ENCODE measurements around the gene CDH4. TPM values are rescaled to one million over a fixed set of nuclear protein-coding genes. Genes with fewer than 3 reads are reported as not detected.

CDH4 gene
- total RNA-seq, 4 donors from 2014 or later = 0.13 to 0.38 (median 0.21) TPM; not detected in 1

- Histone ChIP-seq H3K9me3 (no peaks in the 10 kb centered on the region), H3K27ac (no peak overlapping the region), H3K27me3 (peaks cover 0 to 26% (median 0%) of the 10 kb centered on the region in 4 donors), H3K4me3 (no peak overlapping the region), H3K36me3 (no peaks in the 10 kb centered on the region), H3K4me1 (no peaks in the 10 kb centered on the region)
- intact Hi-C loops (cut with DNase I) = no loop called here
- 84 to 97% methylated on average over 1 of the region's 1 CpG for WGBS, 2 donors
- DNase-seq = no peak
- no peak for TF ChIP-seq CTCF (IDR thresholded peaks at IDR 0.05)
- TF ChIP-seq POLR2A (IDR thresholded peaks at IDR 0.05) = no peak
Observed at GRCh38 chr20:61217848-61218247, 34.2 kb upstream of the CDH4 start.

- no peak overlapping the region for H3K27ac ChIP-seq
Observed at GRCh38 chr20:61219021-61219431, 33.0 kb upstream of the CDH4 start.

GRCh38 chr20:61220131-61220530 is 31.9 kb upstream of the CDH4 start:
- Histone ChIP-seq H3K9me3 (no peaks in the 10 kb centered on the region), H3K4me1 (no peaks in the 10 kb centered on the region), H3K36me3 (no peaks in the 10 kb centered on the region), H3K27me3 (peaks cover 0 to 34% (median 0%) of the 10 kb centered on the region in 4 donors), H3K27ac (no peak overlapping the region), H3K4me3 (no peak overlapping the region)
- intact Hi-C loops (cut with DNase I) = no loop called here
- DNase-seq = no peak
- WGBS, 2 donors = 61 to 79% methylated on average over 4 of the region's 4 CpGs
- no peak for TF ChIP-seq POLR2A (IDR thresholded peaks at IDR 0.05)

More at GRCh38 chr20:61219021-61219431, 33.0 kb upstream of the CDH4 start:
- Histone ChIP-seq H3K4me3 (no peak overlapping the region), H3K9me3 (no peaks in the 10 kb centered on the region), H3K36me3 (no peaks in the 10 kb centered on the region), H3K27me3 (peaks cover 0 to 31% (median 0%) of the 10 kb centered on the region in 4 donors), H3K4me1 (no peaks in the 10 kb centered on the region)
- no peak for DNase-seq
- intact Hi-C loops (cut with DNase I) = no loop called here
- no peak for TF ChIP-seq POLR2A (IDR thresholded peaks at IDR 0.05)
- TF ChIP-seq CTCF (IDR thresholded peaks at IDR 0.05) = no peak

DNA sequence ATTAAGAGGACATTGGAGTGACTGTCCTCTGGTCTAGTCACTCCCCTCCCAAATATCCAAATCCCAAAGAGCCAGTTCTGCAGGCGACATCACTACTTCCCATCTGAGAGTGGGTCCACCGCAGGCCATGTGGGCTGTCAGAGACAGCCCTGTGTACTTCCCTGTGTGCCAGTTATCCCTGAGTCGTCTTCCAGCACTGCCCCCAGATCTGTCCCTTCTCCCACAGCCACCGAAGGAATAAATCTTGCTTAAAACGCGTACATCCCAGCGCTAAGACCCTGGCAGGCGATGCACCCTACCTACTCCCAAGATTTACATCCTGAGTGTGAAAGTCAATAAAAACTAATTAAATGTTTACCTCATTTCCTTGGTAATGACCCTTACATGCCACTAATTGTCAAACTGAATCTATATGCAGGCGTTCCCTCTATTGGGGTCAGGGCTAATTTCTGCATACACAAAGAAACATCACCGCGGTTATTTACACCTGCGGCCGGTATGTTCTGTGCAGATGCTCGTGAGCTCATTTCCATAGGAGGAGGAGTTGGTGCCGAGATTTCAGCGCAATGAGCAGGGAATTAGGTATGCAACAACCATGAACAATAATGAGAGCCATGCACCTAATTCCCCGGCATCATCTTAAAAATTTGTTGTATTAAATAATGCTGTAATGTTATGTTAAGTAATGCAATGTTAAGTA is 31.3 kb upstream of the CDH4 start:
- no peak for DNase-seq
- 74 to 80% methylated on average over 17 of the region's 17 CpGs for WGBS, 2 donors
- Histone ChIP-seq H3K27ac (no peak overlapping the region), H3K9me3 (no peaks in the 10 kb centered on the region), H3K36me3 (no peaks in the 10 kb centered on the region), H3K4me1 (no peaks in the 10 kb centered on the region), H3K27me3 (peaks cover 0 to 36% (median 0%) of the 10 kb centered on the region in 4 donors), H3K4me3 (no peak overlapping the region)
- no peak for TF ChIP-seq POLR2A (IDR thresholded peaks at IDR 0.05)
- TF ChIP-seq CTCF (IDR thresholded peaks at IDR 0.05) = no peak
- intact Hi-C loops (cut with DNase I) = no loop called here

GRCh38 chr20:61222699-61223098 is 29.4 kb upstream of the CDH4 start:
- Histone ChIP-seq H3K36me3 (no peaks in the 10 kb centered on the region), H3K4me3 (no peak overlapping the region), H3K27ac (no peak overlapping the region), H3K4me1 (no peaks in the 10 kb centered on the region), H3K9me3 (no peaks in the 10 kb centered on the region), H3K27me3 (peaks cover 0 to 23% (median 0%) of the 10 kb centered on the region in 4 donors)
- intact Hi-C loops (cut with DNase I) = no loop called here
- TF ChIP-seq POLR2A (IDR thresholded peaks at IDR 0.05) (no peak), CTCF (IDR thresholded peaks at IDR 0.05) (no peak)
- WGBS, 2 donors = 73 to 74% methylated on average over 3 of the region's 3 CpGs
- no peak for DNase-seq
